ENCODE measurements around the gene VWA2. TPM values are rescaled to one million over a fixed set of nuclear protein-coding genes. Genes with fewer than 3 reads are reported as not detected.
A peak's percentile ranks its signal among the peaks of the same experiment; 100 is the strongest.

Gene VWA2
- total RNA-seq, 1 donor from 2014 or later, result 3.5 TPM

- DNase-seq (ENCODE audit: low read depth), result peak; percentile 83
Observed at GRCh38 chr10:114246679-114247305, 7.7 kb downstream of the VWA2 start.

- no peak for DNase-seq (ENCODE audit: low read depth)
Observed at GRCh38 chr10:114250236-114250635, 11.2 kb downstream of the VWA2 start.

- DNase-seq (ENCODE audit: low read depth), result no peak
Observed at GRCh38 chr10:114250716-114251115, 11.7 kb downstream of the VWA2 start.

- DNase-seq (ENCODE audit: low read depth), result no peak
Observed at GRCh38 chr10:114252092-114252491, 13.0 kb downstream of the VWA2 start.

GRCh38 chr10:114252883-114253282, 13.8 kb downstream of the VWA2 start:
- DNase-seq (ENCODE audit: low read depth), result no peak

GRCh38 chr10:114255227-114255626, 16.2 kb downstream of the VWA2 start:
- no peak for DNase-seq (ENCODE audit: low read depth)

- no peak for DNase-seq (ENCODE audit: low read depth)
Observed at GRCh38 chr10:114256008-114256765, 17.1 kb downstream of the VWA2 start.

- no peak for DNase-seq (ENCODE audit: low read depth)
Observed at GRCh38 chr10:114256822-114257221, 17.8 kb downstream of the VWA2 start.

GRCh38 chr10:114257498-114257897, 18.4 kb downstream of the VWA2 start:
- no peak for DNase-seq (ENCODE audit: low read depth)

- no peak for DNase-seq (ENCODE audit: low read depth)
Observed at GRCh38 chr10:114258274-114258840, 19.3 kb downstream of the VWA2 start.

- no peak for DNase-seq (ENCODE audit: low read depth)
Observed at GRCh38 chr10:114259824-114260223, 20.8 kb downstream of the VWA2 start.

- DNase-seq (ENCODE audit: low read depth), result no peak
Observed at GRCh38 chr10:114260366-114260765, 21.3 kb downstream of the VWA2 start.

GRCh38 chr10:114261076-114261475, 22.0 kb downstream of the VWA2 start:
- peak; percentile 55 for DNase-seq (ENCODE audit: low read depth)

GRCh38 chr10:114262496-114262895, 23.4 kb downstream of the VWA2 start:
- no peak for DNase-seq (ENCODE audit: low read depth)

GRCh38 chr10:114265392-114266053, 26.5 kb downstream of the VWA2 start:
- DNase-seq (ENCODE audit: low read depth), result no peak

GRCh38 chr10:114266521-114266920, 27.5 kb downstream of the VWA2 start:
- DNase-seq (ENCODE audit: low read depth), result no peak

GRCh38 chr10:114271075-114271778, 32.2 kb downstream of the VWA2 start:
- DNase-seq (ENCODE audit: low read depth), result peak; percentile 82

GRCh38 chr10:114271779-114272167, 32.7 kb downstream of the VWA2 start:
- peak; percentile 98 for DNase-seq (ENCODE audit: low read depth)

- DNase-seq (ENCODE audit: low read depth), result no peak
Observed at GRCh38 chr10:114272696-114273095, 33.6 kb downstream of the VWA2 start.

GRCh38 chr10:114273910-114274309, 34.9 kb downstream of the VWA2 start:
- no peak for DNase-seq (ENCODE audit: low read depth)

- DNase-seq (ENCODE audit: low read depth), result no peak
Observed at GRCh38 chr10:114274616-114275453, 35.8 kb downstream of the VWA2 start.
